AG04449 (cell line): ENCODE data around the gene DCAF11.
"Not testable (repeated sequence)": the region's sequence is repeated elsewhere in the genome, so short reads cannot be mapped to it uniquely, and the experiment has no call there.

ENCODE experiments used
- CTCF ChIA-PET: fragments of 350-600 bp; formaldehyde crosslinking; extraction: SDS; loops from one replicate; lab custom pipeline; 2021; ENCODE audit warnings: antibody characterized with exemption; lab: Yijun Ruan, JAX
- POLR2A ChIA-PET: fragments of 400-600, 350-600 bp; formaldehyde crosslinking; extraction: SDS; loops from one replicate; lab custom pipeline; 2020; ENCODE audit warnings: antibody characterized with exemption, inconsistent platforms; lab: Yijun Ruan, JAX
- DNase-seq: peaks from one replicate; pipeline ENCODE4 v3.0.0-alpha.2; 2010; ENCODE audit warnings: low read depth, low spot score
- H3K4me3 ChIP-seq: 2 replicates; pipeline ENCODE4 v1.5.1; 2011; ENCODE audit warnings: low read depth, mild to moderate bottlenecking, control low read depth, low read length
- CTCF ChIP-seq: IDR thresholded peaks from one replicate; pipeline ENCODE4 v1.5.1; 2011; ENCODE audit warnings: mild to moderate bottlenecking, moderate library complexity, low read length, control low read depth, inconsistent platforms; ENCODE audit not compliant: insufficient read depth; ENCODE audit errors: missing control alignments

Gene DCAF11

GRCh38 chr14:24102357-24103048 lies 12.1 kb upstream of the DCAF11 start:
- no peak for DNase-seq
- TF ChIP-seq CTCF, result no peak
- no peak overlapping the region for H3K4me3 ChIP-seq
- CTCF ChIA-PET, result interaction anchor here (0.9 to 1.5 kb wide), 6 partner anchors 8 to 195 kb away, joined by 3 to 10 read pairs (median 3); partner anchors contain the start of gene IRF9
- POLR2A ChIA-PET, result interaction anchor here (0.7 to 3.0 kb wide), 4 partner anchors 8 to 33 kb away, joined by 3 to 15 read pairs (median 4); partner anchors contain the start of genes DCAF11, NRL and PCK2

- CTCF ChIA-PET, result interaction anchor here (1.0 to 7.7 kb wide), 4 partner anchors 9 to 47 kb away, joined by 3 to 164 read pairs (median 8); partner anchors contain the start of gene PCK2
- no peak for DNase-seq
- no peak overlapping the region for H3K4me3 ChIP-seq
- POLR2A ChIA-PET, result interaction anchor here (1.4 to 3.0 kb wide), 2 partner anchors 9 to 10 kb away, joined by 4 to 15 read pairs; partner anchors contain the start of genes DCAF11 and PCK2
- no peak for TF ChIP-seq CTCF
Measured at GRCh38 chr14:24103451-24103850, 11.1 kb upstream of the DCAF11 start.

- POLR2A ChIA-PET, result interaction anchor here (1.1 to 3.9 kb wide), 3 partner anchors 8 to 11 kb away, joined by 3 to 24 read pairs (median 8); partner anchors contain the start of genes DCAF11, NRL and PCK2
- not testable (repeated sequence) for H3K4me3 ChIP-seq, DNase-seq
- CTCF ChIA-PET, result interaction anchor here (1.2 to 7.7 kb wide), 6 partner anchors 11 to 202 kb away, joined by 3 to 247 read pairs (median 15); partner anchors contain the start of genes CIDEB, IRF9 and PCK2
Measured at GRCh38 chr14:24105609-24106239, 8.9 kb upstream of the DCAF11 start.

GRCh38 chr14:24106672-24107271 lies 7.8 kb upstream of the DCAF11 start:
- CTCF ChIA-PET, result interaction anchor here (1.0 to 7.7 kb wide), 11 partner anchors 11 to 54 kb away, joined by 3 to 247 read pairs (median 19); partner anchors contain the start of genes IRF9, PCK2, PSME1 and PSME2
- TF ChIP-seq CTCF, result no peak
- no peak for DNase-seq
- no peak overlapping the region for H3K4me3 ChIP-seq
- POLR2A ChIA-PET, result interaction anchor here (2.1 to 3.9 kb wide), 3 partner anchors 7 to 49 kb away, joined by 8 to 24 read pairs (median 20); partner anchors contain the start of genes DCAF11, NRL and PCK2

GRCh38 chr14:24108336-24108874 lies 6.2 kb upstream of the DCAF11 start:
- ChIA-PET CTCF (interaction anchor here (0.7 to 7.7 kb wide), 24 partner anchors 8 to 200 kb away, joined by 3 to 247 read pairs (median 9); partner anchors contain the start of genes CIDEB, IRF9, PCK2 and PSME1), POLR2A (interaction anchor here (0.6 to 3.9 kb wide), 6 partner anchors 11 to 464 kb away, joined by 3 to 24 read pairs (median 4); partner anchors contain the start of gene PCK2)
- H3K4me3 ChIP-seq, result no peak overlapping the region
- no peak for DNase-seq
- TF ChIP-seq CTCF, result no peak

GRCh38 chr14:24110060-24110459 lies 4.5 kb upstream of the DCAF11 start:
- POLR2A ChIA-PET, result no interaction called here
- DNase-seq, result no peak
- no peak for TF ChIP-seq CTCF

More at GRCh38 chr14:24110060-24110459, 4.5 kb upstream of the DCAF11 start:
- CTCF ChIA-PET, result interaction anchor here (0.8 to 7.7 kb wide), 13 partner anchors 10 to 187 kb away, joined by 3 to 247 read pairs (median 15); partner anchors contain the start of genes CARMIL3, EMC9, IRF9 and PCK2
- no peak overlapping the region for H3K4me3 ChIP-seq
